Measurements from ENCODE around the gene SETDB1. TPM values are rescaled to one million over a fixed set of nuclear protein-coding genes. Genes with fewer than 3 reads are reported as not detected.

The SETDB1 gene
- polyA plus RNA-seq, 6 donors from 2014 or later, result 16.5 to 30.5 (median 22.6) TPM

- H3K4me3 Mint-ChIP-seq, result no peak overlapping the region
- peaks cover 11 to 28% of the 10 kb centered on the region in 2 donors for H3K36me3 Mint-ChIP-seq
- no peaks in the 10 kb centered on the region for H3K27me3 Mint-ChIP-seq
- no peaks in the 10 kb centered on the region for H3K9me3 Mint-ChIP-seq
- no peak for DNase-seq
- peaks cover 0 to 4% (median 0%) of the 10 kb centered on the region in 3 donors for H3K4me1 Mint-ChIP-seq
- no peak for ATAC-seq (ENCODE audit: low read depth in 2 of 2)
- H3K27ac Mint-ChIP-seq, result no peak overlapping the region
Measured at GRCh38 chr1:150957666-150958065, 31.5 kb downstream of the SETDB1 start.

DNA sequence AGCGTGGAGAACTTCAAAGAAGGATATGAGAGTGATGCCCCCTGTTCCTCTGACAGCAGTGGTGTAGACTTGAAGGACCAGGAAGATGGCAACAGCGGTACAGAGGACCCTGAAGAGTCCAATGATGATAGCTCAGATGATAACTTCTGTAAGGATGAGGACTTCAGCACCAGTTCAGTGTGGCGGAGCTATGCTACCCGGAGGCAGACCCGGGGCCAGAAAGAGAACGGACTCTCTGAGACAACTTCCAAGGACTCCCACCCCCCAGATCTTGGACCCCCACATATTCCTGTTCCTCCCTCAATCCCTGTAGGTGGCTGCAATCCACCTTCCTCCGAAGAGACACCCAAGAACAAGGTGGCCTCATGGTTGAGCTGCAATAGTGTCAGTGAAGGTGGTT lies 34.5 kb downstream of the SETDB1 start:
- H3K36me3 Mint-ChIP-seq, result peaks cover 18 to 33% of the 10 kb centered on the region in 2 donors
- no peak overlapping the region for H3K4me3 Mint-ChIP-seq
- H3K9me3 Mint-ChIP-seq, result no peaks in the 10 kb centered on the region
- no peaks in the 10 kb centered on the region for H3K27me3 Mint-ChIP-seq
- H3K4me1 Mint-ChIP-seq, result peaks cover 0 to 8% (median 3%) of the 10 kb centered on the region in 3 donors
- DNase-seq (no peak), ATAC-seq (ENCODE audit: low read depth in 2 of 2) (no peak)
- no peak overlapping the region for H3K27ac Mint-ChIP-seq

- Mint-ChIP-seq H3K4me3 (no peak overlapping the region), H3K36me3 (peaks cover 25 to 41% of the 10 kb centered on the region in 2 donors), H3K27ac (peak overlapping the region in 1 of 6 donors; percentile 69), H3K9me3 (no peaks in the 10 kb centered on the region), H3K4me1 (peaks cover 0 to 8% (median 7%) of the 10 kb centered on the region in 3 donors), H3K27me3 (no peaks in the 10 kb centered on the region)
- ATAC-seq (ENCODE audit: low read depth in 2 of 2) (no peak), DNase-seq (no peak)
Measured at GRCh38 chr1:150961756-150962155, 35.6 kb downstream of the SETDB1 start.

GRCh38 chr1:150963321-150964163 lies 37.4 kb downstream of the SETDB1 start:
- Mint-ChIP-seq H3K9me3 (no peaks in the 10 kb centered on the region), H3K27ac (peak overlapping the region in 3 of 6 donors; percentile 55 to 88 (median 83)), H3K36me3 (peaks cover 27 to 42% of the 10 kb centered on the region in 2 donors), H3K4me1 (peaks cover 0 to 11% (median 8%) of the 10 kb centered on the region in 3 donors), H3K4me3 (no peak overlapping the region), H3K27me3 (no peaks in the 10 kb centered on the region)
- ATAC-seq (ENCODE audit: low read depth in 2 of 2), result no peak
- DNase-seq, result no peak

- peak overlapping the region in 5 of 6 donors; percentile 30 to 88 (median 75) for H3K27ac Mint-ChIP-seq
Measured at GRCh38 chr1:150964164-150964489, 38.0 kb downstream of the SETDB1 start.

DNA sequence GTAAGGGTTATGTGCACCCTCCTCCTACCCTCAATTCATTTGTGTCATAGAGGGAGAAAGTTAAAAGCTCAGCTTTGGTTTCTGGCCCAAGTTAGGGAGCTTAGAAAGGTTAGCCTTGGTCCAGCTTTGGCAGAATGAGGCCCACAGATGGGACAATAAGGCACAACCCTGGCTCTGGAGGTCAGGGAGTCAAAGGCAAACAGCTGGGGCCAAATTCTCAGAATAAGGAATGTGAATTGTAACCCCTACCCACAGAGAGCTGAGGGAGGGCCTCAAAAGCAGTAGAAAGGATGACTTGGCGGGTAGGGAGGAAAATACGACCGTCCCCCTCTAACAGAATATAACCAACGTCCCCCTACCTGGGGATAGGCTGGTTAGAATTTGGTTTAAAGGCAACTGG lies 39.4 kb downstream of the SETDB1 start:
- peak overlapping the region in 1 of 6 donors; percentile 4 for H3K27ac Mint-ChIP-seq

More at GRCh38 chr1:150964164-150964489, 38.0 kb downstream of the SETDB1 start:
- Mint-ChIP-seq H3K9me3 (no peaks in the 10 kb centered on the region), H3K4me3 (no peak overlapping the region), H3K36me3 (peaks cover 26 to 39% of the 10 kb centered on the region in 2 donors), H3K27me3 (no peaks in the 10 kb centered on the region), H3K4me1 (peaks cover 0 to 16% (median 8%) of the 10 kb centered on the region in 3 donors)
- ATAC-seq (ENCODE audit: low read depth in 2 of 2), result no peak
- no peak for DNase-seq

GRCh38 chr1:150966011-150966410 lies 39.8 kb downstream of the SETDB1 start:
- Mint-ChIP-seq H3K27me3 (no peaks in the 10 kb centered on the region), H3K36me3 (peaks cover 20 to 34% of the 10 kb centered on the region in 2 donors), H3K9me3 (no peaks in the 10 kb centered on the region), H3K4me3 (no peak overlapping the region), H3K4me1 (peaks cover 11 to 24% (median 13%) of the 10 kb centered on the region in 3 donors), H3K27ac (peak overlapping the region in 2 of 6 donors; percentile 4 to 66)
- no peak for DNase-seq
- no peak for ATAC-seq (ENCODE audit: low read depth in 2 of 2)

More for the DNA sequence above, 39.4 kb downstream of the SETDB1 start:
- no peaks in the 10 kb centered on the region for H3K9me3 Mint-ChIP-seq
- no peak overlapping the region for H3K4me3 Mint-ChIP-seq
- DNase-seq (no peak), ATAC-seq (ENCODE audit: low read depth in 2 of 2) (no peak)
- H3K27me3 Mint-ChIP-seq, result no peaks in the 10 kb centered on the region
- H3K4me1 Mint-ChIP-seq, result peaks cover 7 to 20% (median 9%) of the 10 kb centered on the region in 3 donors
- peaks cover 20 to 34% of the 10 kb centered on the region in 2 donors for H3K36me3 Mint-ChIP-seq

GRCh38 chr1:150967936-150968335 lies 41.8 kb downstream of the SETDB1 start:
- ATAC-seq (ENCODE audit: low read depth in 2 of 2), result no peak

DNA sequence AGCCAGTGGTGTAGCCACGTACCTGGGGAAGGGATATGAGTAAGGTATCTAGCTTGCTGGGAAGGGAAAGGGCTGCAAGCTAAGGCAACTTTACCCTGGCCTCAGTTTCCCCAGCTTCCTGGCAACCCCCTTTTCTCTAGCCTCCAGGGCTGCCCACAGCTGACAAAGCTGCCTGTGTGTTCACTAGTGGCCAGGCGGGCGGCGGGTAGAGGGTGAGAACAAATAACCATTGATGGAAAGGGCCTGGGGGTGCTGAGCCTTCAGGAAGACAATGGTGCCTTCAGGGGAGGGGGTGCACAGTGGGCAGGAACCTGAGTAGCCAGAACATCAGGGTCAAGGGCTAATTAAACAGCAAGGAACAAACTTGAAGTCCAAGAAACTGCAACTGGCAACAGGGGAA lies 42.3 kb downstream of the SETDB1 start:
- no peaks in the 10 kb centered on the region for H3K9me3 Mint-ChIP-seq
- H3K27ac Mint-ChIP-seq, result peak overlapping the region in 2 of 6 donors; percentile 32 to 56
- no peak overlapping the region for H3K4me3 Mint-ChIP-seq
- DNase-seq, result no peak
- peaks cover 14 to 21% of the 10 kb centered on the region in 2 donors for H3K36me3 Mint-ChIP-seq
- H3K27me3 Mint-ChIP-seq, result no peaks in the 10 kb centered on the region
- no peak for ATAC-seq (ENCODE audit: low read depth in 2 of 2)
- peaks cover 35 to 42% (median 35%) of the 10 kb centered on the region in 3 donors for H3K4me1 Mint-ChIP-seq

More at GRCh38 chr1:150967936-150968335, 41.8 kb downstream of the SETDB1 start:
- Mint-ChIP-seq H3K27ac (peak overlapping the region in 2 of 6 donors; percentile 38 to 82), H3K9me3 (no peaks in the 10 kb centered on the region), H3K4me3 (no peak overlapping the region), H3K4me1 (peaks cover 29 to 37% (median 30%) of the 10 kb centered on the region in 3 donors), H3K36me3 (peaks cover 20 to 25% of the 10 kb centered on the region in 2 donors), H3K27me3 (no peaks in the 10 kb centered on the region)
- no peak for DNase-seq

DNA sequence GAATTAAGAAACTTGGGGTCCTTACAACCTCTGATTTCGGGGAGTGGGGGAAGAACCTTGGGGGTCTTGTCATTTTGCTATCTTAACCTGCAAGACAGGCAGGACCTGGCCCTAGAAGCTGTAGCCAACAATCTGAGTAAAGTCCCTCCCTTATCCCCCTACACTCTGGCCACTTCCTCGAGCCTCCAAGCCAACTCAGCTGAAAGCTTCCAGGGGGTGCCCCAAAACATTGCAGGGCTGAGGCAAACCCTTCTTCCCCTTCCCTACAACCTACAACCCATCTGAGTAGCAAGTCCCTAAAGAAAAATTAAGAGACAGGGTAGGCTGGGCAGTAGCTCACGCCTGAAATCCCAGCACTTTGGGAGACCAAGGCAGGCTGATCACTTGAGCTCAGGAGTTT lies 43.5 kb downstream of the SETDB1 start:
- H3K9me3 Mint-ChIP-seq, result no peaks in the 10 kb centered on the region
- peaks cover 11 to 12% of the 10 kb centered on the region in 2 donors for H3K36me3 Mint-ChIP-seq
- no peak for ATAC-seq (ENCODE audit: low read depth in 2 of 2)
- DNase-seq, result no peak
- peak overlapping the region in 3 of 6 donors; percentile 15 to 75 (median 41) for H3K27ac Mint-ChIP-seq
- H3K27me3 Mint-ChIP-seq, result no peaks in the 10 kb centered on the region
- H3K4me1 Mint-ChIP-seq, result peaks cover 35 to 39% (median 39%) of the 10 kb centered on the region in 3 donors
- H3K4me3 Mint-ChIP-seq, result no peak overlapping the region

GRCh38 chr1:150970808-150971582 lies 44.8 kb downstream of the SETDB1 start:
- Mint-ChIP-seq H3K4me1 (peaks cover 31 to 40% (median 39%) of the 10 kb centered on the region in 3 donors), H3K9me3 (no peaks in the 10 kb centered on the region), H3K4me3 (peak overlapping the region in 6 of 8 donors; percentile 9 to 82 (median 52)), H3K27ac (peak overlapping the region; percentile 39 to 87 (median 80)), H3K27me3 (no peaks in the 10 kb centered on the region), H3K36me3 (peaks cover 8 to 9% of the 10 kb centered on the region in 2 donors)
- ATAC-seq (ENCODE audit: low read depth in 2 of 2) (no peak), DNase-seq (no peak)

GRCh38 chr1:150971583-150972416 lies 45.6 kb downstream of the SETDB1 start:
- H3K4me1 Mint-ChIP-seq, result peaks cover 38 to 48% (median 40%) of the 10 kb centered on the region in 3 donors
- H3K9me3 Mint-ChIP-seq, result no peaks in the 10 kb centered on the region
- ATAC-seq (ENCODE audit: low read depth in 2 of 2), result no peak
- peak overlapping the region in 4 of 6 donors; percentile 33 to 87 (median 86) for H3K27ac Mint-ChIP-seq
- H3K36me3 Mint-ChIP-seq, result peaks cover under 1 to 1% of the 10 kb centered on the region in 2 donors
- H3K4me3 Mint-ChIP-seq, result peak overlapping the region; percentile 68 to 94 (median 84)
- no peaks in the 10 kb centered on the region for H3K27me3 Mint-ChIP-seq
- no peak for DNase-seq
